ENCODE measurements around the gene GMCL1.

- no peak for TF ChIP-seq GATA3 (IDR thresholded peaks at IDR 0.05; ENCODE audit: low read depth, low read length)
- TF ChIP-seq GATA2 (IDR thresholded peaks at IDR 0.05; ENCODE audit: low read depth, low read length), result no peak
Measured at GRCh38 chr2:69890881-69891280, 61.4 kb downstream of the GMCL1 start.
